Tibial artery (tissue), 4 donors: ENCODE measurements around the gene CFAP100.

Experiments
- DNase-seq, 2 donors: peaks; one replicate each; pipeline ENCODE4 v3.0.0-alpha.2; 2019
- H3K27ac ChIP-seq, 2 donors: fragments of 200-600 bp; sonication (generic) in 1 of 2; 1 replicate in 1 of 2; 2 replicates in 1 of 2; pipeline ENCODE4 v1.5.1; 2018 to 2019; ENCODE audit warnings: mild to moderate bottlenecking in 1 of 2
- H3K27me3 ChIP-seq, 2 donors: fragments of 200-600 bp; sonication (generic) in 1 of 2; one replicate each; pipeline versions ENCODE4 v1.5.1 to v1.6.0; 2016 to 2019
- H3K36me3 ChIP-seq, 3 donors: fragments of 200-600 bp; sonication (generic) in 2 of 3; one replicate each; pipeline ENCODE4 v1.5.1; 2016 to 2019; ENCODE audit warnings: mild to moderate bottlenecking in 2 of 3
- H3K4me1 ChIP-seq, 4 donors: fragments of 200-600 bp; sonication (generic) in 2 of 4; 1 replicate in 3 of 4; 2 replicates in 1 of 4; pipeline ENCODE4 v1.5.1; 2016 to 2019
- H3K4me3 ChIP-seq, 2 donors: fragments of 200-600 bp; sonication (generic) in 1 of 2; 1 replicate in 1 of 2; 2 replicates in 1 of 2; pipeline ENCODE4 v1.5.1; 2018 to 2019; ENCODE audit warnings: mild to moderate bottlenecking in 2 of 2
- H3K9me3 ChIP-seq, 3 donors: fragments of 200-600 bp; sonication (generic) in 1 of 3; one replicate each; pipeline ENCODE4 v1.5.1; 2016 to 2019
- intact Hi-C: fragments of 100-400 bp; cut with DNase I; formaldehyde crosslinking; loops from one replicate; pipeline ENCODE4 v1.15.0; 2023; ENCODE audit warnings: low total_unique reads
- TF ChIP-seq, protein P1 (sequence below), 2 experiments: fragments of 200-600 bp in 1 of 2; fragments of 450-650 bp in 1 of 2; IDR thresholded peaks; one replicate each; pipeline ENCODE4 v1.5.1; 2017 to 2019; ENCODE audit warnings: antibody characterized with exemption in 2 of 2, mild to moderate bottlenecking in 1 of 2, moderate library complexity in 1 of 2

Gene CFAP100

DNA sequence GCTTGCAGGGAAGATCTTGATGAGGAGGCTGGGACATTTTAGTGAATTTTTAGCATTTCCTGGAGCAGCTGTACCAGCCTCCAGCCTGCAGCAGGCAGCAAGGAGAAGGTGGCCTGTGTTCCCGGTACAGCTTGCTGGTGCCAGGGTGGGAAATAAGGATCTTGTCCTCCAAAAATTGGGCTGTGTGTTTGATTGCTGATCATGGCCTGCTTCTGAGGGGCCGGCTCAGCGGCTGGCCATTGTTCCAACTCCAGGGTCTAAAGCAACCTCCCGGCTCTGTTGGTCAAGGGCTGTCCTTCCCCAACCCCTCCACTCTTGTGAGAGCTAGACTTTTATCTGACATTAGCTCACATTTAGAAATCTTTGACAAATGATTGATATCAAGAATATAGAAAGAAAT, 5.0 kb downstream of the CFAP100 start:
- no peak overlapping the region for H3K27ac ChIP-seq
- no peaks in the 10 kb centered on the region for H3K36me3 ChIP-seq
- H3K27me3 ChIP-seq = peaks cover 0 to 10% of the 10 kb centered on the region in 2 donors
- intact Hi-C loops = no loop called here
- no peak overlapping the region for H3K4me3 ChIP-seq
- H3K4me1 ChIP-seq = peaks cover 0 to 5% (median 2%) of the 10 kb centered on the region in 4 donors
- H3K9me3 ChIP-seq = no peaks in the 10 kb centered on the region
- DNase-seq = peak in 1 of 2 donors; percentile 35
- TF ChIP-seq, protein P1, sequence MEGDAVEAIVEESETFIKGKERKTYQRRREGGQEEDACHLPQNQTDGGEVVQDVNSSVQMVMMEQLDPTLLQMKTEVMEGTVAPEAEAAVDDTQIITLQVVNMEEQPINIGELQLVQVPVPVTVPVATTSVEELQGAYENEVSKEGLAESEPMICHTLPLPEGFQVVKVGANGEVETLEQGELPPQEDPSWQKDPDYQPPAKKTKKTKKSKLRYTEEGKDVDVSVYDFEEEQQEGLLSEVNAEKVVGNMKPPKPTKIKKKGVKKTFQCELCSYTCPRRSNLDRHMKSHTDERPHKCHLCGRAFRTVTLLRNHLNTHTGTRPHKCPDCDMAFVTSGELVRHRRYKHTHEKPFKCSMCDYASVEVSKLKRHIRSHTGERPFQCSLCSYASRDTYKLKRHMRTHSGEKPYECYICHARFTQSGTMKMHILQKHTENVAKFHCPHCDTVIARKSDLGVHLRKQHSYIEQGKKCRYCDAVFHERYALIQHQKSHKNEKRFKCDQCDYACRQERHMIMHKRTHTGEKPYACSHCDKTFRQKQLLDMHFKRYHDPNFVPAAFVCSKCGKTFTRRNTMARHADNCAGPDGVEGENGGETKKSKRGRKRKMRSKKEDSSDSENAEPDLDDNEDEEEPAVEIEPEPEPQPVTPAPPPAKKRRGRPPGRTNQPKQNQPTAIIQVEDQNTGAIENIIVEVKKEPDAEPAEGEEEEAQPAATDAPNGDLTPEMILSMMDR (IDR thresholded peaks at IDR 0.05) = no peak

DNA sequence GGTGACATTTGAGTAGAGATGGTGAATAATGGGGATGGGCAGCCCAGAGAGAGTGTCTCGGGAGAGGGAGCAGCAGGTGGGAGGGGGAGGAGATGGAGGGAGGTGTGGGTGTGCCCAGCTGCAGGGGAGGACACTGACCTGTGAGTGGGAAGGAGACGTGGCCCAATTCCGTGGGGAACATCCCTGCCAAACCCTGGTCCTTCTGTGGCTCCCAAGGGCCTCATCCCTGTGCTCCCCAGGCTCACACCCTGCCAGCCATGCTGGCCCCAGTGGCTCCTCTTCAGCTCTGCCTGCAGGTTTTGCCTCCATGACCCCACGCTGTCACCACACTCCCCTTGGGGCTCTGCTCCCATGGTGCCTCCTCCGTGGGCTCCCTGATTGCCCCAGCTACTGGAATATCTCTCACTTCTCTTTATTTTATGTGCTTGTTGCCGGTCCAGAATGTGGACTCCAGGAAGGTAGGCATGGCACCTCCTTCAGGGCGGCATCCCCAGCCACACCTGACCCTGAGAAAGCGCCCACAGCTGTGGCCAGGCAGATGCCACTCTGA, 7.0 kb downstream of the CFAP100 start:
- TF ChIP-seq, protein P1 (IDR thresholded peaks at IDR 0.05) = no peak
- H3K9me3 ChIP-seq = no peaks in the 10 kb centered on the region
- H3K36me3 ChIP-seq = no peaks in the 10 kb centered on the region
- intact Hi-C loops = no loop called here
- H3K27me3 ChIP-seq = peaks cover 0 to 17% of the 10 kb centered on the region in 2 donors
- H3K27ac ChIP-seq = no peak overlapping the region
- H3K4me3 ChIP-seq = no peak overlapping the region
- no peaks in the 10 kb centered on the region for H3K4me1 ChIP-seq
- DNase-seq = peak in 1 of 2 donors; percentile 54

DNA sequence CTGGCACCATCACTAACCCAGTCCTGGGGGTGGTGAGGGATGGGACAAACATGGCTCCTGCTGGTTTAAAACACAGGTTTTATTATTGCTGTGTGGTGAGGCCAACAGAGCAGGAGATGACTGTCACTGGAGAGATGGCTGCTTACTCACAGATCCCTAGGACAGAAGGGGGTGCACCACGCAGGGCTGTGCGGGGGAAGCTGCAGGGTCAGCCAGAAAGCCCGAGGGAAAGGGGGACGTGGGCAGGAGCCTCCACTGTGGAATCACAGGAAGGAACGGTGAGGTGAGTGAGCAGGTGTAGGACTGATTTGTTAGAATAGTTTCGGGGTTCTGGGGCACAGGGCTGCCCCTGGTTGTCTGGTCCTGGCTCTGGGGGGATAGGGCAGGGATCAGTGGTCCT, 7.5 kb downstream of the CFAP100 start:
- no peaks in the 10 kb centered on the region for H3K4me1 ChIP-seq
- H3K27ac ChIP-seq = no peak overlapping the region
- TF ChIP-seq, protein P1 (IDR thresholded peaks at IDR 0.05) = no peak
- intact Hi-C loops = no loop called here
- DNase-seq = peak in 1 of 2 donors; percentile 39
- H3K36me3 ChIP-seq = no peaks in the 10 kb centered on the region
- no peak overlapping the region for H3K4me3 ChIP-seq
- H3K9me3 ChIP-seq = no peaks in the 10 kb centered on the region
- peaks cover 0 to 22% of the 10 kb centered on the region in 2 donors for H3K27me3 ChIP-seq

DNA sequence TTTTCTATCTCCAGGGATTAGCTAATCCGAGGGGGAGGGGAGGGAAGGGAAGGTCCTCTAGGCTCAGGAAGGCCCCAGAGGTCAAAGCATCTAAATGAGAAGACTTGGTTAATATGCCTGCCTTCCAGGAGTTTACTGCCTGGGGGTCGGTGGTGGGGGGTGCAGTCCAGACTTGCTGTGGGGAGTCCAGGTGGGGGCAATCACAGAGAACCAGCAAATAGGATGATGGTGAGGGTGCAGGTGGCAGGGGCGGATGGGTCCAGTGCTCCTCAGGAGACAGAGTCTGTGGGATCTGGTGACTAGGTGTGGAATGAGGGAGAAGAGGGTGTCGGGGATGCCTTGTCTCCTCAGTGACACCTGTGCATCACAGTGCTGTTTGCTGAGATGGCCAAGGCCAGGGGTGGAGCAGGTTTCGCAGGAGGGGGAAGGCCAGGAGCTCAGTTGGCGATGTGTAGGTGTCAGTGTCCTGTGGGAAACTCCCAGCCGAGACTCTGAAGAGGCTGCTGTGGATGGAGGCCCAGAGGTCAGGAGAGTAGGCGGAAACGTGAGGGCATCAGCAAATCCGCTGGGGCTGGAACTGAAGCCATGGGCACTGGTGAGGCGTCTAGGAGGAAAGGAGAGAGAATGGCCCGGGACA, 8.1 kb downstream of the CFAP100 start:
- Histone ChIP-seq H3K36me3 (no peaks in the 10 kb centered on the region), H3K4me3 (no peak overlapping the region), H3K27ac (no peak overlapping the region), H3K27me3 (peaks cover 0 to 27% of the 10 kb centered on the region in 2 donors), H3K4me1 (no peaks in the 10 kb centered on the region), H3K9me3 (no peaks in the 10 kb centered on the region)
- DNase-seq = peak in 1 of 2 donors; percentile 61
- intact Hi-C loops = no loop called here
- TF ChIP-seq, protein P1 (IDR thresholded peaks at IDR 0.05) = no peak

DNA sequence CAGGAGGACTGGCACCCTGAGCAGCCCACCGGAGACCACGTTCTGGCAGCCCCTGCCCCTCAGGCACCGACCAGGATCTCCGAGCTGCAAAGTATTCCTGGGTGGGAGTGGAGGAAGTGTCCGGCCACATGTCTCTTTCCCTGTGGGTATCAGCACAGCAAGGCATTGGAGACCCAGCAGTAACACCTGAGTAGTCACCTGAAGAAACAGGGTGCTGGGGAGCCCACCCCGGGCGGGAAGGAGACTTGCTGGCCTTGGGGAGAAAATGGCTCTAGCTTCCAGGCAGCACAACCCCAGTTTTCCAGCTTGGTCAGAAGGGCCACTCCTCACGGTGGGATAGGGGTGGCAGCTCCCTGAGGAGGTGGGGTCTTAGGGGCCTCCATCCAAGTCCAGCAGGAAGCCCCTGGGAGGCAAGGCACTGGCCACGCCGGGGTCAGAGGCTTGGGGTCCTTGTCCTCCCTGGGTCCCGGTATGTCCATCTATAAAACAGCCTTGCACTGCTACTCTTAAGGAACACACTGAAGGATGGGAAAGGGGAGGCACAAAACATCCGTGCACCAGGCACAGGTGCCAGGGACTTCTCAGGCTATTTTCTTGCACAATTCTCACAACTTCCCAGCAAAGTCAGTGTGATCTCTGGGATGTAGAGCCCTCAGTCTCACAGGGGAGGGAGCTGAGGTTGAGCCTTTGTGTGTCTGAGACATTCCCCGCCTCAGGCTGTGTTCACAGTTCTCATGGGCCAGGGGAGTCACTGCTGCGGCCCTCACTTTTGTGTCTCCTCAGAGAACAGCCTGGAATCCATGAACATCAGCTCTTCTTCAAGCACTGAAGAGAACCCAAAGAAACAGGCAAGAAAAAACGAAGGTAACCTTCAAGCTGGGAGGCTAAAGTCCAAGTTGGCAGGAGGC, 11.9 kb downstream of the CFAP100 start:
- no peak overlapping the region for H3K27ac ChIP-seq
- H3K27me3 ChIP-seq = peaks cover 0 to 27% of the 10 kb centered on the region in 2 donors
- intact Hi-C loops = no loop called here
- no peaks in the 10 kb centered on the region for H3K9me3 ChIP-seq
- TF ChIP-seq, protein P1 (IDR thresholded peaks at IDR 0.05) = no peak
- no peaks in the 10 kb centered on the region for H3K4me1 ChIP-seq
- no peak overlapping the region for H3K4me3 ChIP-seq
- DNase-seq = no peak
- H3K36me3 ChIP-seq = no peaks in the 10 kb centered on the region
